Measurements from ENCODE around the gene ARHGEF7. TPM values are rescaled to one million over a fixed set of nuclear protein-coding genes. Genes with fewer than 3 reads are reported as not detected.

Gene ARHGEF7
- total RNA-seq, 1 experiment from 2014 or later: 47.3 TPM

DNA sequence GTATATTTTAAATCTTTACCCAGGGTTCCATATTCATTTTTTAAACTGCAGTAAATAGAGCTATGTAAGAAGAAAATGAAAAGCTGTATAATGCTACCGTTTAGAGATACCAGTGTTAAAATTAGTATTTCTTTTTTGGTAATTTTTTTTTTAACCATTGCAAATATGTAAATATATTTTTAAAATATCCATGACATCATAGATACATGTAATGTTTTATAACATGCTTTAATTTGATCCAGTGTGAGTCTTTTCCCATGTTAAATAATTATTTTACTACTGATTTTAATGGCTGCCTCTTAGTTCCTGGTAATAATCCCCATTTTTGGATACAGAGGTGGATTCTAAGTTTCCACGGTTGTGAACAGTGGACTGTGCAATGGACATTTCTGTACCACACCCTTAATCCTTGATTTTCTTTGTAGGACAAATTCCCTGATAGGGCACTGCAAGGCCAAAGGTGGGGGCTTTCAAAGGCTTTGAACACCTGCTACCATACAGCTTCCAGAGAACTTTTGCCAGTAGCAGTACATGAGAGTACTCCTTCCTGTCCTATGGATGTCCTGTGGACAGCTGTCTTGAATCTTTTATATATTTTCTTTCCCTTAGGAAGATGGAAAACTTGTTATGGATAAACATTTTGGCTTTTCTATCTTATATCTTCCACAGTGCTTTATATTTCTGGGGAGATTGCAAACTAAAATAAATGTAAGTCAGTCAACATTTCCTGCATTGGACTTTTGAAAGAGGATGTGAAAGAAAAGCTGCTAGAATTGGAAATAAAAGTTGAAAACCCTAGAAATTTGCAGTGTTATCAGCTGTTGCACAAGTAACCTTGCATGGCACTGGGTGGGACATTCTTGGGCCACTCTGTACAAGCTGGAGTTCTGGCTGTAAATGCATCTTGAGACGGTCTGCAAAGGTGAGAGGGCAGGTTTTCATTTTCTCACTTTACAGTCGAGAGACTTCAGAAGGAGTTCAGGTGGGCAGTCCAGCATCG, 46.8 kb downstream of the ARHGEF7 start:
- POLR2A ChIA-PET: interaction anchor here (0.7 kb wide), 1 partner anchor 9 kb away, joined by 3 read pairs; no protein-coding TSS in a partner anchor
- no peaks in the 10 kb centered on the region for H3K27me3 Mint-ChIP-seq (ENCODE audit: low read depth)
- DNase-seq (ENCODE audit: low spot score) (no peak), ATAC-seq (no peak)
- TF ChIP-seq ESRRA (CRISPR knock-in tag; IDR thresholded peaks at IDR 0.05; ENCODE audit: borderline replicate concordance) (no peak), NR2C2 (CRISPR knock-in tag; IDR thresholded peaks at IDR 0.05) (no peak), ZNF671 (CRISPR knock-in tag; IDR thresholded peaks at IDR 0.05) (no peak), ZNF263 (CRISPR knock-in tag; IDR thresholded peaks at IDR 0.05; ENCODE audit: low read depth) (no peak), CREB1 (CRISPR knock-in tag; IDR thresholded peaks at IDR 0.05) (no peak), GTF2I (CRISPR knock-in tag; conservative IDR thresholded peaks at IDR 0.05) (no peak), TEAD1 (CRISPR knock-in tag; IDR thresholded peaks at IDR 0.05) (no peak), MYBL2 (CRISPR knock-in tag; IDR thresholded peaks at IDR 0.05) (no peak), FOXK1 (CRISPR knock-in tag; IDR thresholded peaks at IDR 0.05) (no peak), FOXJ3 (CRISPR knock-in tag; IDR thresholded peaks at IDR 0.05; ENCODE audit: borderline replicate concordance) (no peak)
- TF ChIP-seq, protein P1, sequence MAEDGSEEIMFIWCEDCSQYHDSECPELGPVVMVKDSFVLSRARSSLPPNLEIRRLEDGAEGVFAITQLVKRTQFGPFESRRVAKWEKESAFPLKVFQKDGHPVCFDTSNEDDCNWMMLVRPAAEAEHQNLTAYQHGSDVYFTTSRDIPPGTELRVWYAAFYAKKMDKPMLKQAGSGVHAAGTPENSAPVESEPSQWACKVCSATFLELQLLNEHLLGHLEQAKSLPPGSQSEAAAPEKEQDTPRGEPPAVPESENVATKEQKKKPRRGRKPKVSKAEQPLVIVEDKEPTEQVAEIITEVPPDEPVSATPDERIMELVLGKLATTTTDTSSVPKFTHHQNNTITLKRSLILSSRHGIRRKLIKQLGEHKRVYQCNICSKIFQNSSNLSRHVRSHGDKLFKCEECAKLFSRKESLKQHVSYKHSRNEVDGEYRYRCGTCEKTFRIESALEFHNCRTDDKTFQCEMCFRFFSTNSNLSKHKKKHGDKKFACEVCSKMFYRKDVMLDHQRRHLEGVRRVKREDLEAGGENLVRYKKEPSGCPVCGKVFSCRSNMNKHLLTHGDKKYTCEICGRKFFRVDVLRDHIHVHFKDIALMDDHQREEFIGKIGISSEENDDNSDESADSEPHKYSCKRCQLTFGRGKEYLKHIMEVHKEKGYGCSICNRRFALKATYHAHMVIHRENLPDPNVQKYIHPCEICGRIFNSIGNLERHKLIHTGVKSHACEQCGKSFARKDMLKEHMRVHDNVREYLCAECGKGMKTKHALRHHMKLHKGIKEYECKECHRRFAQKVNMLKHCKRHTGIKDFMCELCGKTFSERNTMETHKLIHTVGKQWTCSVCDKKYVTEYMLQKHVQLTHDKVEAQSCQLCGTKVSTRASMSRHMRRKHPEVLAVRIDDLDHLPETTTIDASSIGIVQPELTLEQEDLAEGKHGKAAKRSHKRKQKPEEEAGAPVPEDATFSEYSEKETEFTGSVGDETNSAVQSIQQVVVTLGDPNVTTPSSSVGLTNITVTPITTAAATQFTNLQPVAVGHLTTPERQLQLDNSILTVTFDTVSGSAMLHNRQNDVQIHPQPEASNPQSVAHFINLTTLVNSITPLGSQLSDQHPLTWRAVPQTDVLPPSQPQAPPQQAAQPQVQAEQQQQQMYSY (CRISPR knock-in tag; IDR thresholded peaks at IDR 0.05): no peak
- TF ChIP-seq, protein P2, sequence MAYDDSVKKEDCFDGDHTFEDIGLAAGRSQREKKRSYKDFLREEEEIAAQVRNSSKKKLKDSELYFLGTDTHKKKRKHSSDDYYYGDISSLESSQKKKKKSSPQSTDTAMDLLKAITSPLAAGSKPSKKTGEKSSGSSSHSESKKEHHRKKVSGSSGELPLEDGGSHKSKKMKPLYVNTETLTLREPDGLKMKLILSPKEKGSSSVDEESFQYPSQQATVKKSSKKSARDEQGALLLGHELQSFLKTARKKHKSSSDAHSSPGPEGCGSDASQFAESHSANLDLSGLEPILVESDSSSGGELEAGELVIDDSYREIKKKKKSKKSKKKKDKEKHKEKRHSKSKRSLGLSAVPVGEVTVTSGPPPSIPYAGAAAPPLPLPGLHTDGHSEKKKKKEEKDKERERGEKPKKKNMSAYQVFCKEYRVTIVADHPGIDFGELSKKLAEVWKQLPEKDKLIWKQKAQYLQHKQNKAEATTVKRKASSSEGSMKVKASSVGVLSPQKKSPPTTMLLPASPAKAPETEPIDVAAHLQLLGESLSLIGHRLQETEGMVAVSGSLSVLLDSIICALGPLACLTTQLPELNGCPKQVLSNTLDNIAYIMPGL (CRISPR knock-in tag; IDR thresholded peaks at IDR 0.05): no peak
- TF ChIP-seq, protein P3, sequence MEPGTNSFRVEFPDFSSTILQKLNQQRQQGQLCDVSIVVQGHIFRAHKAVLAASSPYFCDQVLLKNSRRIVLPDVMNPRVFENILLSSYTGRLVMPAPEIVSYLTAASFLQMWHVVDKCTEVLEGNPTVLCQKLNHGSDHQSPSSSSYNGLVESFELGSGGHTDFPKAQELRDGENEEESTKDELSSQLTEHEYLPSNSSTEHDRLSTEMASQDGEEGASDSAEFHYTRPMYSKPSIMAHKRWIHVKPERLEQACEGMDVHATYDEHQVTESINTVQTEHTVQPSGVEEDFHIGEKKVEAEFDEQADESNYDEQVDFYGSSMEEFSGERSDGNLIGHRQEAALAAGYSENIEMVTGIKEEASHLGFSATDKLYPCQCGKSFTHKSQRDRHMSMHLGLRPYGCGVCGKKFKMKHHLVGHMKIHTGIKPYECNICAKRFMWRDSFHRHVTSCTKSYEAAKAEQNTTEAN (CRISPR knock-in tag; IDR thresholded peaks at IDR 0.05): no peak
- TF ChIP-seq, protein P4, sequence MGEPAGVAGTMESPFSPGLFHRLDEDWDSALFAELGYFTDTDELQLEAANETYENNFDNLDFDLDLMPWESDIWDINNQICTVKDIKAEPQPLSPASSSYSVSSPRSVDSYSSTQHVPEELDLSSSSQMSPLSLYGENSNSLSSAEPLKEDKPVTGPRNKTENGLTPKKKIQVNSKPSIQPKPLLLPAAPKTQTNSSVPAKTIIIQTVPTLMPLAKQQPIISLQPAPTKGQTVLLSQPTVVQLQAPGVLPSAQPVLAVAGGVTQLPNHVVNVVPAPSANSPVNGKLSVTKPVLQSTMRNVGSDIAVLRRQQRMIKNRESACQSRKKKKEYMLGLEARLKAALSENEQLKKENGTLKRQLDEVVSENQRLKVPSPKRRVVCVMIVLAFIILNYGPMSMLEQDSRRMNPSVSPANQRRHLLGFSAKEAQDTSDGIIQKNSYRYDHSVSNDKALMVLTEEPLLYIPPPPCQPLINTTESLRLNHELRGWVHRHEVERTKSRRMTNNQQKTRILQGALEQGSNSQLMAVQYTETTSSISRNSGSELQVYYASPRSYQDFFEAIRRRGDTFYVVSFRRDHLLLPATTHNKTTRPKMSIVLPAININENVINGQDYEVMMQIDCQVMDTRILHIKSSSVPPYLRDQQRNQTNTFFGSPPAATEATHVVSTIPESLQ (CRISPR knock-in tag; IDR thresholded peaks at IDR 0.05): no peak
- TF ChIP-seq, protein P5, sequence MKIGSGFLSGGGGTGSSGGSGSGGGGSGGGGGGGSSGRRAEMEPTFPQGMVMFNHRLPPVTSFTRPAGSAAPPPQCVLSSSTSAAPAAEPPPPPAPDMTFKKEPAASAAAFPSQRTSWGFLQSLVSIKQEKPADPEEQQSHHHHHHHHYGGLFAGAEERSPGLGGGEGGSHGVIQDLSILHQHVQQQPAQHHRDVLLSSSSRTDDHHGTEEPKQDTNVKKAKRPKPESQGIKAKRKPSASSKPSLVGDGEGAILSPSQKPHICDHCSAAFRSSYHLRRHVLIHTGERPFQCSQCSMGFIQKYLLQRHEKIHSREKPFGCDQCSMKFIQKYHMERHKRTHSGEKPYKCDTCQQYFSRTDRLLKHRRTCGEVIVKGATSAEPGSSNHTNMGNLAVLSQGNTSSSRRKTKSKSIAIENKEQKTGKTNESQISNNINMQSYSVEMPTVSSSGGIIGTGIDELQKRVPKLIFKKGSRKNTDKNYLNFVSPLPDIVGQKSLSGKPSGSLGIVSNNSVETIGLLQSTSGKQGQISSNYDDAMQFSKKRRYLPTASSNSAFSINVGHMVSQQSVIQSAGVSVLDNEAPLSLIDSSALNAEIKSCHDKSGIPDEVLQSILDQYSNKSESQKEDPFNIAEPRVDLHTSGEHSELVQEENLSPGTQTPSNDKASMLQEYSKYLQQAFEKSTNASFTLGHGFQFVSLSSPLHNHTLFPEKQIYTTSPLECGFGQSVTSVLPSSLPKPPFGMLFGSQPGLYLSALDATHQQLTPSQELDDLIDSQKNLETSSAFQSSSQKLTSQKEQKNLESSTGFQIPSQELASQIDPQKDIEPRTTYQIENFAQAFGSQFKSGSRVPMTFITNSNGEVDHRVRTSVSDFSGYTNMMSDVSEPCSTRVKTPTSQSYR (CRISPR knock-in tag; IDR thresholded peaks at IDR 0.05): no peak
- CTCF ChIA-PET: no interaction called here
- no peaks in the 10 kb centered on the region for H3K9me3 Mint-ChIP-seq
- H3K4me1 Mint-ChIP-seq: no peaks in the 10 kb centered on the region
- no peak overlapping the region for H3K4me3 Mint-ChIP-seq
- H3K36me3 Mint-ChIP-seq: peaks cover 3% of the 10 kb centered on the region
- H3K27ac Mint-ChIP-seq: no peak overlapping the region
